NB4 (cell line): ENCODE data around the gene ERBB3.

ENCODE experiments used
- MYC ChIP-seq: IDR thresholded peaks from 2 replicates; pipeline ENCODE4 v1.6.1; 2011; ENCODE audit warnings: low read depth, low read length
- POLR2A ChIP-seq: IDR thresholded peaks from 2 replicates; pipeline ENCODE4 v1.6.1; 2011; ENCODE audit warnings: mild to moderate bottlenecking; ENCODE audit not compliant: insufficient read length; ENCODE audit errors: extremely low read depth
- TF ChIP-seq, protein P1 (sequence below): IDR thresholded peaks from one replicate; pipeline ENCODE4 v1.5.1; 2012; ENCODE audit warnings: low read depth, low read length

- TF ChIP-seq, protein P1, sequence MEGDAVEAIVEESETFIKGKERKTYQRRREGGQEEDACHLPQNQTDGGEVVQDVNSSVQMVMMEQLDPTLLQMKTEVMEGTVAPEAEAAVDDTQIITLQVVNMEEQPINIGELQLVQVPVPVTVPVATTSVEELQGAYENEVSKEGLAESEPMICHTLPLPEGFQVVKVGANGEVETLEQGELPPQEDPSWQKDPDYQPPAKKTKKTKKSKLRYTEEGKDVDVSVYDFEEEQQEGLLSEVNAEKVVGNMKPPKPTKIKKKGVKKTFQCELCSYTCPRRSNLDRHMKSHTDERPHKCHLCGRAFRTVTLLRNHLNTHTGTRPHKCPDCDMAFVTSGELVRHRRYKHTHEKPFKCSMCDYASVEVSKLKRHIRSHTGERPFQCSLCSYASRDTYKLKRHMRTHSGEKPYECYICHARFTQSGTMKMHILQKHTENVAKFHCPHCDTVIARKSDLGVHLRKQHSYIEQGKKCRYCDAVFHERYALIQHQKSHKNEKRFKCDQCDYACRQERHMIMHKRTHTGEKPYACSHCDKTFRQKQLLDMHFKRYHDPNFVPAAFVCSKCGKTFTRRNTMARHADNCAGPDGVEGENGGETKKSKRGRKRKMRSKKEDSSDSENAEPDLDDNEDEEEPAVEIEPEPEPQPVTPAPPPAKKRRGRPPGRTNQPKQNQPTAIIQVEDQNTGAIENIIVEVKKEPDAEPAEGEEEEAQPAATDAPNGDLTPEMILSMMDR, result no peak
- TF ChIP-seq MYC (no peak), POLR2A (no peak)
Observed at GRCh38 chr12:56146492-56147460, 66.8 kb downstream of the ERBB3 start.
